Panc1 (cell line): ENCODE results near the gene MAPKAP1. TPM values are rescaled to one million over a fixed set of nuclear protein-coding genes. Genes with fewer than 3 reads are reported as not detected.

Experiments used
- ATAC-seq: fragments of 200-7000 bp; cut with Tn5 transposase; 2 replicates; pipeline ENCODE4 v1.9.1; 2020; ENCODE audit warnings: mild to moderate bottlenecking, moderate library complexity
- BruUV-seq: library from RNA; stranded (reverse); fragments of 400-500 nt; replicated peaks from 2 replicates; lab custom pipeline; 2021; lab: Mats Ljungman, UMichigan
- CTCF ChIA-PET: fragments of 300-600 bp; sonication (Branson Sonifier 250); formaldehyde crosslinking; loops from one replicate; lab custom pipeline; 2022; ENCODE audit warnings: antibody characterized with exemption; lab: Charles Lee
- POLR2A ChIA-PET: fragments of 300-600 bp; sonication (Branson Sonifier 250); formaldehyde crosslinking; loops from one replicate; lab custom pipeline; 2022; ENCODE audit warnings: antibody characterized with exemption; lab: Charles Lee
- DNase-seq: peaks from one replicate; pipeline ENCODE4 v3.0.0-alpha.2; 2010; ENCODE audit warnings: low read depth, low spot score
- H3K27ac ChIP-seq: 2 replicates; pipeline ENCODE4 v1.5.1; 2011; ENCODE audit warnings: mild to moderate bottlenecking, low read length, inconsistent platforms
- H3K27me3 ChIP-seq: fragments of 200-500 bp; sonication (Bioruptor generic); 2 replicates; pipeline ENCODE4 v1.6.0; 2014; ENCODE audit warnings: low read length, inconsistent platforms; ENCODE audit not compliant: control insufficient read depth, insufficient read depth
- H3K36me3 ChIP-seq: fragments of 200-500 bp; sonication (Bioruptor generic); 2 replicates; pipeline ENCODE4 v1.5.1; 2014; ENCODE audit warnings: inconsistent platforms, mild to moderate bottlenecking, low read length, moderate library complexity; ENCODE audit not compliant: control insufficient read depth, insufficient read depth
- H3K4me1 ChIP-seq: 2 replicates; pipeline ENCODE4 v1.5.1; 2011; ENCODE audit warnings: inconsistent platforms, mild to moderate bottlenecking, low read length, moderate library complexity; ENCODE audit not compliant: control insufficient read depth, insufficient read depth
- H3K4me3 ChIP-seq, 2 experiments: 2 replicates each; pipeline ENCODE4 v1.5.1; 2011 to 2012; ENCODE audit warnings: low read depth in 2 of 2, low read length in 2 of 2, mild to moderate bottlenecking in 2 of 2, inconsistent platforms in 1 of 2, moderate library complexity in 1 of 2
- H3K9me3 ChIP-seq: fragments of 200-500 bp; sonication (Bioruptor generic); 2 replicates; pipeline ENCODE4 v1.5.1; 2014; ENCODE audit warnings: low read depth, mild to moderate bottlenecking, inconsistent platforms, low read length, moderate library complexity; ENCODE audit not compliant: control insufficient read depth, insufficient read depth
- POLR2AphosphoS5 ChIP-seq: IDR thresholded peaks from 2 replicates; pipeline ENCODE4 v1.6.1; 2012; ENCODE audit warnings: mild to moderate bottlenecking, low read depth, low read length, moderate library complexity
- SIN3A ChIP-seq: IDR thresholded peaks from 2 replicates; pipeline ENCODE4 v1.6.1; 2012; ENCODE audit warnings: low read depth, mild to moderate bottlenecking, low read length, moderate library complexity, borderline replicate concordance; ENCODE audit not compliant: insufficient read depth
- TCF7L2 ChIP-seq: IDR thresholded peaks from 2 replicates; pipeline ENCODE4 v1.6.1; 2011; ENCODE audit warnings: mild to moderate bottlenecking, low read depth, low read length, inconsistent platforms
- in situ Hi-C: cut with HindIII; loops from 2 replicates; pipeline ENCODE4 v1.10.0; 2016; ENCODE audit warnings: low sequenced_read_pairs, low pct_unique_long_range_greater_than_20kb
- intact Hi-C: fragments of 100-400 bp; cut with micrococcal nuclease; formaldehyde crosslinking; loops from one replicate; pipeline ENCODE4 v1.10.0; 2022; ENCODE audit not compliant: unreplicated experiment
- total RNA-seq: library from RNA; stranded (reverse); gene quantifications from one replicate; pipeline ENCODE4 v1.2.1, GENCODE V29; 2021; ENCODE audit not compliant: unreplicated experiment
- TF ChIP-seq, protein P1 (sequence below): fragments of 450-650 bp; IDR thresholded peaks from 2 replicates; pipeline ENCODE4 v1.5.1; 2017; ENCODE audit warnings: mild to moderate bottlenecking
- TF ChIP-seq, protein P2 (sequence below), 2 experiments: IDR thresholded peaks; 2 replicates each; pipeline ENCODE4 v1.6.1; 2011 to 2012; ENCODE audit warnings: low read depth in 2 of 2, control low read depth in 1 of 2, low read length in 1 of 2, mild to moderate bottlenecking in 1 of 2, moderate library complexity in 1 of 2; ENCODE audit not compliant: insufficient read depth in 1 of 2

The MAPKAP1 gene
- total RNA-seq, 1 experiment from 2014 or later, result 72.7 TPM

DNA sequence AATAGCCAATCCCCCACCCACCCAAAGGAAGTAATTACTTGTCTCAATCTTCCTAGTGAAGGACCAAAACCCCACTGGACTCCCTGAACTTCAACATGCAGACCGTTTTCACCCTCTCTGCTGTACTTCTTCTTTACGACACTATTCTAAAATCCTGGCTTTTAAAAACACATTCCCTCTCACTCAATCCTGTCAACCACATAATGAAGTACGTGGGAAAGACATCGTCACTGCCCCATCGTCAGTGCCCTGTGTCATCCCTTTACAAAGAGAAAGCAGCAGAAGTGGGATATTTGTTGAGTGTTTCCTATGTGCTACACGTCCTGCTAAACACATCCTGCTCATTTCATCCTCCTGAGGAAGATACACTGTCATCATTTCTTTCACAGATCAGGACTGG, 54.2 kb downstream of the MAPKAP1 start:
- TF ChIP-seq, protein P1, sequence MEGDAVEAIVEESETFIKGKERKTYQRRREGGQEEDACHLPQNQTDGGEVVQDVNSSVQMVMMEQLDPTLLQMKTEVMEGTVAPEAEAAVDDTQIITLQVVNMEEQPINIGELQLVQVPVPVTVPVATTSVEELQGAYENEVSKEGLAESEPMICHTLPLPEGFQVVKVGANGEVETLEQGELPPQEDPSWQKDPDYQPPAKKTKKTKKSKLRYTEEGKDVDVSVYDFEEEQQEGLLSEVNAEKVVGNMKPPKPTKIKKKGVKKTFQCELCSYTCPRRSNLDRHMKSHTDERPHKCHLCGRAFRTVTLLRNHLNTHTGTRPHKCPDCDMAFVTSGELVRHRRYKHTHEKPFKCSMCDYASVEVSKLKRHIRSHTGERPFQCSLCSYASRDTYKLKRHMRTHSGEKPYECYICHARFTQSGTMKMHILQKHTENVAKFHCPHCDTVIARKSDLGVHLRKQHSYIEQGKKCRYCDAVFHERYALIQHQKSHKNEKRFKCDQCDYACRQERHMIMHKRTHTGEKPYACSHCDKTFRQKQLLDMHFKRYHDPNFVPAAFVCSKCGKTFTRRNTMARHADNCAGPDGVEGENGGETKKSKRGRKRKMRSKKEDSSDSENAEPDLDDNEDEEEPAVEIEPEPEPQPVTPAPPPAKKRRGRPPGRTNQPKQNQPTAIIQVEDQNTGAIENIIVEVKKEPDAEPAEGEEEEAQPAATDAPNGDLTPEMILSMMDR, result no peak
- TF ChIP-seq, protein P2, sequence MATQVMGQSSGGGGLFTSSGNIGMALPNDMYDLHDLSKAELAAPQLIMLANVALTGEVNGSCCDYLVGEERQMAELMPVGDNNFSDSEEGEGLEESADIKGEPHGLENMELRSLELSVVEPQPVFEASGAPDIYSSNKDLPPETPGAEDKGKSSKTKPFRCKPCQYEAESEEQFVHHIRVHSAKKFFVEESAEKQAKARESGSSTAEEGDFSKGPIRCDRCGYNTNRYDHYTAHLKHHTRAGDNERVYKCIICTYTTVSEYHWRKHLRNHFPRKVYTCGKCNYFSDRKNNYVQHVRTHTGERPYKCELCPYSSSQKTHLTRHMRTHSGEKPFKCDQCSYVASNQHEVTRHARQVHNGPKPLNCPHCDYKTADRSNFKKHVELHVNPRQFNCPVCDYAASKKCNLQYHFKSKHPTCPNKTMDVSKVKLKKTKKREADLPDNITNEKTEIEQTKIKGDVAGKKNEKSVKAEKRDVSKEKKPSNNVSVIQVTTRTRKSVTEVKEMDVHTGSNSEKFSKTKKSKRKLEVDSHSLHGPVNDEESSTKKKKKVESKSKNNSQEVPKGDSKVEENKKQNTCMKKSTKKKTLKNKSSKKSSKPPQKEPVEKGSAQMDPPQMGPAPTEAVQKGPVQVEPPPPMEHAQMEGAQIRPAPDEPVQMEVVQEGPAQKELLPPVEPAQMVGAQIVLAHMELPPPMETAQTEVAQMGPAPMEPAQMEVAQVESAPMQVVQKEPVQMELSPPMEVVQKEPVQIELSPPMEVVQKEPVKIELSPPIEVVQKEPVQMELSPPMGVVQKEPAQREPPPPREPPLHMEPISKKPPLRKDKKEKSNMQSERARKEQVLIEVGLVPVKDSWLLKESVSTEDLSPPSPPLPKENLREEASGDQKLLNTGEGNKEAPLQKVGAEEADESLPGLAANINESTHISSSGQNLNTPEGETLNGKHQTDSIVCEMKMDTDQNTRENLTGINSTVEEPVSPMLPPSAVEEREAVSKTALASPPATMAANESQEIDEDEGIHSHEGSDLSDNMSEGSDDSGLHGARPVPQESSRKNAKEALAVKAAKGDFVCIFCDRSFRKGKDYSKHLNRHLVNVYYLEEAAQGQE (IDR thresholded peaks at IDR 0.05; ENCODE audit: insufficient read depth in 1 of 2, low read depth in 2 of 2, low read length in 1 of 2), result no peak
- TF ChIP-seq TCF7L2, result no peak
- no peak for TF ChIP-seq POLR2AphosphoS5
- TF ChIP-seq SIN3A, result no peak
- CTCF ChIA-PET, result no interaction called here
- no peaks in the 10 kb centered on the region for H3K36me3 ChIP-seq
- ATAC-seq (no peak), DNase-seq (no peak)
- intact Hi-C loops (no loop called here), in situ Hi-C loops (no loop called here)
- BruUV-seq, result no TSS peak
- no peaks in the 10 kb centered on the region for H3K27me3 ChIP-seq
- no peaks in the 10 kb centered on the region for H3K9me3 ChIP-seq
- no peak overlapping the region for H3K4me3 ChIP-seq
- H3K27ac ChIP-seq, result no peak overlapping the region
- H3K4me1 ChIP-seq, result no peaks in the 10 kb centered on the region; the same call in 1 of the 2 replicates
- POLR2A ChIA-PET, result no interaction called here

DNA sequence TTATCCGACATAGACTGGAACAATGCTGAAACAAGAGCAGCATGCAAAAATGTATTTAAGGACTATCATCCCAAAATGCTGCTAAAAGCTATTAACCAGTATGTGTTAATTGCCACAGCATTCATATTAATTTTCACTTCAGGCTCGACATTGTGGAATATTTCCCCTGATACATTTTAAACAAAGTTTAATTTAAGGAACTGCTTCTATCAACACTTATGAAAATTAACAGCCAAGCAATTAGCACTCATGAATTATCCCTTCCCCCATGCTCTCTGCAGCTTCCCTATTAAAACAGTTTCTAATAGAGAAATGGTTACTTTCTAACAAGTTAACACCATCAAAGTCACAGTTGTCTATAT, 54.8 kb downstream of the MAPKAP1 start:
- CTCF ChIA-PET, result no interaction called here

More for the DNA sequence above, 54.8 kb downstream of the MAPKAP1 start:
- POLR2A ChIA-PET, result no interaction called here
- no peaks in the 10 kb centered on the region for H3K27me3 ChIP-seq
- no TSS peak for BruUV-seq
- DNase-seq, result no peak
- H3K4me1 ChIP-seq, result no peaks in the 10 kb centered on the region; the same call in 1 of the 2 replicates
- no peaks in the 10 kb centered on the region for H3K36me3 ChIP-seq
- H3K27ac ChIP-seq, result no peak overlapping the region
- no peak overlapping the region for H3K4me3 ChIP-seq
- no peaks in the 10 kb centered on the region for H3K9me3 ChIP-seq
- TF ChIP-seq, protein P2 (IDR thresholded peaks at IDR 0.05; ENCODE audit: insufficient read depth in 1 of 2, low read depth in 2 of 2, low read length in 1 of 2), result no peak
- no peak for ATAC-seq
- intact Hi-C loops (no loop called here), in situ Hi-C loops (no loop called here)
